HepG2 (cell line): ENCODE results near the gene JTB. TPM values are rescaled to one million over a fixed set of nuclear protein-coding genes. Genes with fewer than 3 reads are reported as not detected.
A peak's percentile ranks its signal among the peaks of the same experiment; 100 is the strongest.

Source experiments
- ATRX ChIP-seq: sonication (generic); formaldehyde crosslinking; IDR thresholded peaks from 2 replicates; pipeline ENCODE4 v1.4.0; 2020; ENCODE audit warnings: missing genetic modification reagents, borderline replicate concordance
- FOXO1 ChIP-seq: sonication (generic); formaldehyde crosslinking; IDR thresholded peaks from 2 replicates; pipeline ENCODE4 v1.4.0; 2020; ENCODE audit warnings: missing genetic modification reagents
- HOXA3 ChIP-seq: sonication (generic); formaldehyde crosslinking; IDR thresholded peaks from 2 replicates; pipeline ENCODE4 v1.5.0; 2020; ENCODE audit warnings: missing genetic modification reagents
- MEIS2 ChIP-seq: sonication (generic); formaldehyde crosslinking; IDR thresholded peaks from 2 replicates; pipeline ENCODE4 v1.9.0; 2021; ENCODE audit warnings: mild to moderate bottlenecking, missing genetic modification reagents
- MTA1 ChIP-seq: sonication (generic); formaldehyde crosslinking; IDR thresholded peaks from 2 replicates; pipeline ENCODE4 v1.4.0; 2020; ENCODE audit warnings: missing genetic modification reagents, mild to moderate bottlenecking, borderline replicate concordance
- NCOA5 ChIP-seq: sonication (generic); formaldehyde crosslinking; IDR thresholded peaks from 2 replicates; pipeline ENCODE4 v1.4.0; 2020; ENCODE audit warnings: missing genetic modification reagents
- PATZ1 ChIP-seq: sonication (generic); formaldehyde crosslinking; IDR thresholded peaks from 2 replicates; pipeline ENCODE4 v1.4.0; 2020; ENCODE audit warnings: missing genetic modification reagents
- RXRB ChIP-seq: IDR thresholded peaks from 2 replicates; pipeline ENCODE4 v1.6.1; 2016; ENCODE audit warnings: borderline replicate concordance, missing genetic modification reagents, missing compliant biosample characterization
- ZBTB2 ChIP-seq: sonication (generic); formaldehyde crosslinking; IDR thresholded peaks from 2 replicates; pipeline ENCODE4 v1.8.0; 2022; ENCODE audit warnings: low read depth, missing genetic modification reagents
- ZIK1 ChIP-seq: sonication (generic); formaldehyde crosslinking; IDR thresholded peaks from 2 replicates; pipeline ENCODE4 v1.5.0; 2020; ENCODE audit warnings: mild to moderate bottlenecking, low read depth, missing genetic modification reagents, borderline replicate concordance
- ZNF30 ChIP-seq: sonication (generic); formaldehyde crosslinking; IDR thresholded peaks from 2 replicates; pipeline ENCODE4 v1.5.0; 2020; ENCODE audit warnings: mild to moderate bottlenecking, missing genetic modification reagents
- ZNF318 ChIP-seq: sonication (generic); formaldehyde crosslinking; IDR thresholded peaks from 2 replicates; pipeline ENCODE4 v1.4.0; 2020; ENCODE audit warnings: mild to moderate bottlenecking, missing genetic modification reagents
- ZNF343 ChIP-seq: sonication (generic); formaldehyde crosslinking; IDR thresholded peaks from 2 replicates; pipeline ENCODE4 v1.4.0; 2020; ENCODE audit warnings: mild to moderate bottlenecking, missing genetic modification reagents
- polyA plus RNA-seq, 8 experiments: library from polyadenylated mRNA; depleted of rRNA in 3 of 8; stranded (reverse) in 7 of 8; unstranded in 1 of 8; fragments of >200 nt; fragmentation: Illumina TruSeq in 4 of 8; extraction: Trizol in 4 of 8; gene quantifications; 2 replicates each; pipeline versions ENCODE4 v1.2.1 to v1.2.3, GENCODE V29; 2011 to 2016; ENCODE audit warnings: low read depth in 4 of 8, missing spikeins in 1 of 8, mixed read lengths in 1 of 8; ENCODE audit not compliant: insufficient read depth in 1 of 8
- total RNA-seq, 5 experiments: library from RNA; depleted of rRNA; stranded (reverse); fragments of >200 nt; fragmentation: Illumina TruSeq; extraction: Trizol; gene quantifications; 2 replicates each; pipeline ENCODE4 v1.2.3, GENCODE V29; 2016; ENCODE audit warnings: low read depth in 1 of 5
- TF ChIP-seq, protein P1 (sequence below): sonication (generic); formaldehyde crosslinking; IDR thresholded peaks from 2 replicates; pipeline ENCODE4 v1.5.0; 2020; ENCODE audit warnings: missing genetic modification reagents, mild to moderate bottlenecking, borderline replicate concordance

The JTB gene
- total and polyA plus RNA-seq, 2 of the 13 experiments (the other 11 are each of a cell fraction or from before 2014, with no cell fraction given): 96.7 to 99.2 TPM

DNA sequence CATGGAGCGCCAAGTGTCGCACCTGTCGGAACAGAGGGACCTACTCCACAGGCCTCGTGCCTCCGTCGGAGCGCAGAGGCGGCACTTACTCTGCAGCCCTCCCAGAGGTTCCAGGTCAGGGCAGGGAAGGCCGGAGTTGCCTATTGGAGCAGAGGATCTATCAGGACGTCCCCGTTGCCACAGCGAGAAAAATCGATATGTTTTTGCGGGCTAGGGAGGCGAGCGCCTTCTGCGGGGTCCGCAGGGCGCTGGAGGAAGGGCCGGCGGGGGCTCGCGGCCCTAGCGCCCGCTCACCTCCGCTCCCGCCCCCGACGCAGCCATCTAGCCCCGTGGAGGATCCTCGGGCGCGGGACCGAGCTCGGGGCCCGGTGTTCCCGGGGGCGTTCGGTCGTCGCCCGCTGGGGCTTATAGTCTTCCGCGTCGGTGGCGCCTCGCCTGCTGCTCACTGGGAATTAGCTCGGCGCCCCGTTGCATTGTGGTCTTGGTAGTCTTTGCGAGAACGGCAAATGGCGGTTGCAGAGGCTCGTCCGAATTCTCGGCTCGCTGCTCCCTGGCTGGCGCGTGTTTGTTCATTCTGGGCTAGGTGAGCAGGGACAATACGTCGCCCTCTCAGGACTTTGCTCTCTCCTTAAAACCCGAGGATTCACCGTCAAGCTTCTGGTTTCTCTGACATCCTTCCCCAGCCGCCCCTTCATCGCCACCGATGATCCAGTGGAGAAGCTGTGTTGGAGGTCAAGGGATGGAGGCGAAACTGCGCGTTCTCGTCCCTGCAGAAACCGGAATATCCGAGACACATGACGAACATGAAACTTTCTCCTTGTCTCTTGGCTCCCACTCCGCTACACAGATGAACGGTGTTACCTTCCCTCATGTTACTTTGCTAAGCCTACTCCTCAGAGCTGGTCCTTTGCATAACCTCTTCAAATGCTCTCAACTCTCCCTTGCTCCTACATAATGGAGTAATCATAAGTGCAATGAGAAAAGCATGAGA is at the start of gene JTB (continued):
- TF ChIP-seq ATRX (CRISPR knock-in tag) (no peak), PATZ1 (CRISPR knock-in tag) (peak; percentile 76), ZNF343 (CRISPR knock-in tag) (peak; percentile 81; the same call in 1 of the 2 replicates), ZNF318 (no peak; the same call in 1 of the 2 replicates), HOXA3 (peak; percentile 59), ZIK1 (CRISPR knock-in tag) (peak; percentile 90), ZNF30 (0 out of 2 replicates have a peak, but pooled peaks have one; percentile 63), NCOA5 (CRISPR knock-in tag) (no peak), MEIS2 (CRISPR knock-in tag) (peak; percentile 1; the same call in 1 of the 2 replicates), MTA1 (CRISPR knock-in tag) (peak; percentile 77; the same call in 1 of the 2 replicates), FOXO1 (CRISPR knock-in tag) (peak; percentile 48), RXRB (CRISPR knock-in tag) (peak; percentile 20; the same call in 1 of the 2 replicates), ZBTB2 (CRISPR knock-in tag) (peak; percentile 94)
- TF ChIP-seq, protein P1, sequence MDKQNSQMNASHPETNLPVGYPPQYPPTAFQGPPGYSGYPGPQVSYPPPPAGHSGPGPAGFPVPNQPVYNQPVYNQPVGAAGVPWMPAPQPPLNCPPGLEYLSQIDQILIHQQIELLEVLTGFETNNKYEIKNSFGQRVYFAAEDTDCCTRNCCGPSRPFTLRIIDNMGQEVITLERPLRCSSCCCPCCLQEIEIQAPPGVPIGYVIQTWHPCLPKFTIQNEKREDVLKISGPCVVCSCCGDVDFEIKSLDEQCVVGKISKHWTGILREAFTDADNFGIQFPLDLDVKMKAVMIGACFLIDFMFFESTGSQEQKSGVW (CRISPR knock-in tag): no peak
